Germinal center (tissue), 1 donor: ENCODE data around the gene SMO.
"Not testable (repeated sequence)": the region's sequence is repeated elsewhere in the genome, so short reads cannot be mapped to it uniquely, and the experiment has no call there.

ENCODE experiments used
- DNase-seq: peaks from one replicate; pipeline ENCODE4 v3.0.0; 2012; ENCODE audit warnings: mixed read lengths, low spot score

SMO gene

GRCh38 chr7:129209067-129209926 is 20.9 kb downstream of the SMO start:
- no peak for DNase-seq

GRCh38 chr7:129210256-129210988 is 22.0 kb downstream of the SMO start:
- DNase-seq, result peak; percentile 77

GRCh38 chr7:129210989-129211312 is 22.5 kb downstream of the SMO start:
- no peak for DNase-seq

- no peak for DNase-seq
Measured at GRCh38 chr7:129212126-129212525, 23.7 kb downstream of the SMO start.

GRCh38 chr7:129212596-129212995 is 24.2 kb downstream of the SMO start:
- DNase-seq, result no peak

- DNase-seq, result no peak
Measured at GRCh38 chr7:129213828-129214227, 25.4 kb downstream of the SMO start.

- not testable (repeated sequence) for DNase-seq
Measured at GRCh38 chr7:129215691-129216090, 27.3 kb downstream of the SMO start.

- DNase-seq, result not testable (repeated sequence)
Measured at GRCh38 chr7:129216101-129216715, 27.8 kb downstream of the SMO start.

- DNase-seq, result not testable (repeated sequence)
Measured at GRCh38 chr7:129216821-129217416, 28.5 kb downstream of the SMO start.

GRCh38 chr7:129218514-129219062 is 30.2 kb downstream of the SMO start:
- peak; percentile 73 for DNase-seq

GRCh38 chr7:129219166-129219565 is 30.7 kb downstream of the SMO start:
- not testable (repeated sequence) for DNase-seq

- no peak for DNase-seq
Measured at GRCh38 chr7:129222064-129222463, 33.6 kb downstream of the SMO start.

GRCh38 chr7:129224251-129225205 is 36.1 kb downstream of the SMO start, which contains the start of gene AHCYL2:
AHCYL2 (plus strand) TSS chr7:129225030.
- peak; percentile 93 for DNase-seq

GRCh38 chr7:129225206-129225930 is 36.9 kb downstream of the SMO start:
- peak; percentile 41 for DNase-seq

GRCh38 chr7:129225931-129226572 is 37.6 kb downstream of the SMO start:
- no peak for DNase-seq

- DNase-seq, result no peak
Measured at GRCh38 chr7:129227646-129228578, 39.5 kb downstream of the SMO start.

- DNase-seq, result no peak
Measured at GRCh38 chr7:129228633-129229032, 40.2 kb downstream of the SMO start.

GRCh38 chr7:129231666-129232065 is 43.2 kb downstream of the SMO start:
- DNase-seq, result no peak

- no peak for DNase-seq
Measured at GRCh38 chr7:129238546-129238945, 50.1 kb downstream of the SMO start.
